Endothelial cell of umbilical vein (primary cell): Measurements from ENCODE around the gene WDR5. TPM values are rescaled to one million over a fixed set of nuclear protein-coding genes. Genes with fewer than 3 reads are reported as not detected.

ENCODE experiments used
- BruUV-seq: library from RNA; stranded (reverse); fragments of 400-500 nt; replicated peaks from 2 replicates; lab custom pipeline; 2021; lab: Mats Ljungman, UMichigan
- CTCF ChIA-PET: fragments of 300-600, 350-600 bp; sonication (Branson Sonifier 250); formaldehyde crosslinking; loops from one replicate; lab custom pipeline; 2021; ENCODE audit warnings: antibody characterized with exemption, inconsistent platforms; lab: Charles Lee
- POLR2A ChIA-PET: fragments of 300-600, 350-600 bp; sonication (Branson Sonifier 250); formaldehyde crosslinking; loops from one replicate; lab custom pipeline; 2021; ENCODE audit warnings: antibody characterized with exemption, inconsistent platforms; lab: Charles Lee
- DNase-seq: peaks from one replicate; pipeline ENCODE4 v3.0.0-alpha.2; 2011; ENCODE audit warnings: low read depth, low spot score
- FAIRE-seq: peaks from 2 replicates; lab custom pipeline; 2011; peaks lifted over from hg19 to GRCh38; lab: Jason Lieb, UNC
- H2AFZ ChIP-seq: 2 replicates; pipeline ENCODE4 v1.6.0; 2012; ENCODE audit warnings: low read depth, low read length, control low read depth, inconsistent platforms
- H3K27ac ChIP-seq: 2 replicates; pipeline ENCODE4 v1.5.1; 2011; ENCODE audit warnings: low read depth, mild to moderate bottlenecking, control low read depth, low read length, moderate library complexity; ENCODE audit not compliant: insufficient read depth
- H3K27me3 ChIP-seq, 2 experiments: 2 replicates each; pipeline versions ENCODE4 v1.6.0 to v1.6.1; 2011; ENCODE audit warnings: low read length in 2 of 2, mixed read lengths in 1 of 2; ENCODE audit not compliant: control insufficient read depth in 2 of 2, insufficient read depth in 2 of 2
- H3K36me3 ChIP-seq, 2 experiments: 2 replicates in 1 of 2; 3 replicates in 1 of 2; pipeline ENCODE4 v1.5.1; 2011; ENCODE audit warnings: low read length in 2 of 2, mild to moderate bottlenecking in 1 of 2, moderate library complexity in 1 of 2; ENCODE audit not compliant: control insufficient read depth in 2 of 2, insufficient read depth in 2 of 2; ENCODE audit errors: extremely low read depth in 1 of 2
- H3K4me1 ChIP-seq: 3 replicates; pipeline ENCODE4 v1.5.1; 2011; ENCODE audit warnings: mild to moderate bottlenecking, low read length; ENCODE audit not compliant: control insufficient read depth, insufficient read depth; ENCODE audit errors: extremely low read depth
- H3K4me2 ChIP-seq: 2 replicates; pipeline ENCODE4 v1.6.1; 2011; ENCODE audit warnings: low read length, control low read depth, mixed read lengths; ENCODE audit not compliant: insufficient read depth
- H3K4me3 ChIP-seq, 3 experiments: fragments of 200-600 bp in 1 of 3; sonication (generic), shearing (Covaris generic) in 1 of 3; replicated peaks in 1 of 3; 2 replicates each; pipeline ENCODE4 v1.5.1; 2011 to 2016; ENCODE audit warnings: control low read depth in 3 of 3, low read length in 3 of 3, mild to moderate bottlenecking in 2 of 3, inconsistent platforms in 1 of 3, low read depth in 1 of 3, moderate library complexity in 1 of 3; ENCODE audit not compliant: insufficient read depth in 1 of 3
- H3K79me2 ChIP-seq: 2 replicates; pipeline ENCODE4 v1.6.0; 2012; ENCODE audit warnings: low read length, inconsistent platforms; ENCODE audit not compliant: control insufficient read depth, insufficient read depth
- H3K9ac ChIP-seq: replicated peaks from 2 replicates; pipeline ENCODE3; 2011; ENCODE audit warnings: low read length, control low read depth; ENCODE audit not compliant: insufficient read depth; ENCODE audit errors: extremely low read depth
- H3K9me1 ChIP-seq: replicated peaks from 3 replicates; pipeline ENCODE4 v1.6.0; 2011; ENCODE audit warnings: mild to moderate bottlenecking, low read length; ENCODE audit not compliant: control insufficient read depth, insufficient read depth; ENCODE audit errors: extremely low read depth
- H3K9me3 ChIP-seq: replicated peaks from 2 replicates; pipeline ENCODE4 v1.5.1; 2012; ENCODE audit warnings: low read length, inconsistent platforms; ENCODE audit not compliant: control insufficient read depth, insufficient read depth
- H4K20me1 ChIP-seq: replicated peaks from 2 replicates; pipeline ENCODE3; 2011; ENCODE audit warnings: mild to moderate bottlenecking, low read length; ENCODE audit not compliant: control insufficient read depth, insufficient read depth; ENCODE audit errors: extremely low read depth
- EZH2 ChIP-seq: IDR thresholded peaks from 2 replicates; pipeline ENCODE4 v1.6.1; 2012; ENCODE audit warnings: borderline replicate concordance, low read depth, mild to moderate bottlenecking, moderate library complexity, low read length, inconsistent platforms; ENCODE audit not compliant: severe bottlenecking
- FOS ChIP-seq: IDR thresholded peaks from 2 replicates; pipeline ENCODE4 v1.6.1; 2011; ENCODE audit warnings: mild to moderate bottlenecking, low read length, moderate library complexity, borderline replicate concordance; ENCODE audit not compliant: insufficient read depth
- GATA2 ChIP-seq: IDR thresholded peaks from 2 replicates; pipeline ENCODE4 v1.7.0; 2011; ENCODE audit warnings: low read depth, mild to moderate bottlenecking, moderate library complexity, mixed read lengths, low read length; ENCODE audit not compliant: insufficient read length, insufficient read depth
- JUN ChIP-seq: IDR thresholded peaks from 2 replicates; pipeline ENCODE4 v1.6.1; 2011; ENCODE audit warnings: borderline replicate concordance, low read depth; ENCODE audit not compliant: insufficient read length, insufficient read depth
- MAX ChIP-seq: IDR thresholded peaks from 2 replicates; pipeline ENCODE4 v1.6.1; 2011; ENCODE audit not compliant: insufficient read depth, insufficient read length
- MYC ChIP-seq: IDR thresholded peaks from one replicate; pipeline ENCODE4 v1.6.1; 2011; ENCODE audit warnings: mild to moderate bottlenecking, low read depth, low read length
- POLR2A ChIP-seq: IDR thresholded peaks from 2 replicates; pipeline ENCODE4 v1.6.1; 2012; ENCODE audit warnings: low read depth, mild to moderate bottlenecking, control low read depth, low read length
- POLR2AphosphoS5 ChIP-seq: IDR thresholded peaks from 2 replicates; pipeline ENCODE4 v1.6.1; 2012; ENCODE audit warnings: low read depth, mild to moderate bottlenecking, control low read depth, low read length, moderate library complexity; ENCODE audit not compliant: insufficient read depth
- dilution Hi-C: fragments of 300-500 bp; cut with MboI; formaldehyde crosslinking; loops from one replicate; pipeline ENCODE4 v1.15.0; 2019; ENCODE audit warnings: low sequenced_read_pairs; ENCODE audit not compliant: extremely low pct_ligation_motif_present
- intact Hi-C: fragments of 100-400 bp; cut with micrococcal nuclease; formaldehyde crosslinking; loops from one replicate; pipeline ENCODE4 v1.10.0; 2022
- polyA plus RNA-seq, 4 experiments: library from polyadenylated mRNA; depleted of rRNA in 3 of 4; stranded (reverse) in 3 of 4; unstranded in 1 of 4; fragments of >200 nt; gene quantifications; 2 replicates each; pipeline versions ENCODE4 v1.2.1 to v1.2.3, GENCODE V29; 2011 to 2012; ENCODE audit warnings: missing spikeins in 1 of 4
- total RNA-seq: library from RNA; stranded (reverse); gene quantifications from 2 replicates; pipeline ENCODE4 v1.2.3, GENCODE V29; 2021
- TF ChIP-seq, protein P1 (sequence below), 2 donors: IDR thresholded peaks; 1 replicate in 1 of 2; 2 replicates in 1 of 2; pipeline ENCODE4 v1.5.1; 2011; ENCODE audit warnings: low read length in 2 of 2, mild to moderate bottlenecking in 2 of 2, moderate library complexity in 2 of 2, control low read depth in 1 of 2, inconsistent platforms in 1 of 2, low read depth in 1 of 2; ENCODE audit not compliant: insufficient read depth in 1 of 2; ENCODE audit errors: extremely low read depth in 1 of 2

Gene WDR5
- total and polyA plus RNA-seq, 2 donors (not counting 3 experiments of a cell fraction or from before 2014, with no cell fraction given), result 32.1 to 42.5 TPM

GRCh38 chr9:134127065-134127580 lies 8.8 kb upstream of the WDR5 start:
- Histone ChIP-seq H3K27ac (no peak overlapping the region), H3K4me1 (no peaks in the 10 kb centered on the region), H3K36me3 (no peaks in the 10 kb centered on the region), H3K4me2 (no peak overlapping the region), H2AFZ (no peak overlapping the region), H3K9me1 (no peaks in the 10 kb centered on the region), H4K20me1 (no peaks in the 10 kb centered on the region), H3K4me3 (no peak overlapping the region), H3K79me2 (no peaks in the 10 kb centered on the region), H3K27me3 (peaks cover 0 to 7% of the 10 kb centered on the region in 2 experiments), H3K9ac (no peak overlapping the region), H3K9me3 (no peaks in the 10 kb centered on the region)
- no TSS peak for BruUV-seq
- CTCF ChIA-PET, result no interaction called here
- FAIRE-seq (no peak), DNase-seq (no peak)
- TF ChIP-seq, protein P1, sequence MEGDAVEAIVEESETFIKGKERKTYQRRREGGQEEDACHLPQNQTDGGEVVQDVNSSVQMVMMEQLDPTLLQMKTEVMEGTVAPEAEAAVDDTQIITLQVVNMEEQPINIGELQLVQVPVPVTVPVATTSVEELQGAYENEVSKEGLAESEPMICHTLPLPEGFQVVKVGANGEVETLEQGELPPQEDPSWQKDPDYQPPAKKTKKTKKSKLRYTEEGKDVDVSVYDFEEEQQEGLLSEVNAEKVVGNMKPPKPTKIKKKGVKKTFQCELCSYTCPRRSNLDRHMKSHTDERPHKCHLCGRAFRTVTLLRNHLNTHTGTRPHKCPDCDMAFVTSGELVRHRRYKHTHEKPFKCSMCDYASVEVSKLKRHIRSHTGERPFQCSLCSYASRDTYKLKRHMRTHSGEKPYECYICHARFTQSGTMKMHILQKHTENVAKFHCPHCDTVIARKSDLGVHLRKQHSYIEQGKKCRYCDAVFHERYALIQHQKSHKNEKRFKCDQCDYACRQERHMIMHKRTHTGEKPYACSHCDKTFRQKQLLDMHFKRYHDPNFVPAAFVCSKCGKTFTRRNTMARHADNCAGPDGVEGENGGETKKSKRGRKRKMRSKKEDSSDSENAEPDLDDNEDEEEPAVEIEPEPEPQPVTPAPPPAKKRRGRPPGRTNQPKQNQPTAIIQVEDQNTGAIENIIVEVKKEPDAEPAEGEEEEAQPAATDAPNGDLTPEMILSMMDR (IDR thresholded peaks at IDR 0.05; ENCODE audit: extremely low read depth in 1 of 2, insufficient read depth in 1 of 2, low read depth in 1 of 2, low read length in 2 of 2), result no peak
- no peak for TF ChIP-seq POLR2AphosphoS5
- TF ChIP-seq FOS, result no peak
- TF ChIP-seq EZH2, result no peak
- TF ChIP-seq POLR2A, result no peak
- no peak for TF ChIP-seq MAX
- no peak for TF ChIP-seq JUN
- no peak for TF ChIP-seq MYC
- no peak for TF ChIP-seq GATA2
- dilution Hi-C loops (no loop called here), intact Hi-C loops (no loop called here)
- POLR2A ChIA-PET, result no interaction called here
